OCI-LY1 (cell line): ENCODE measurements around the gene INTS6.

Experiments
- H2AFZ ChIP-seq: fragments of 200-600 bp; sonication (generic), shearing (Covaris generic); 2 replicates; pipeline ENCODE4 v1.6.0; 2014; ENCODE audit warnings: antibody characterized with exemption, mild to moderate bottlenecking, low read length
- H3F3A ChIP-seq: fragments of 200-600 bp; sonication (generic), shearing (Covaris generic); 2 replicates; pipeline ENCODE4 v1.6.0; 2014; ENCODE audit warnings: mild to moderate bottlenecking, antibody characterized with exemption, low read length, moderate library complexity; ENCODE audit not compliant: insufficient read depth
- H3K27ac ChIP-seq: fragments of 200-600 bp; sonication (generic); 2 replicates; pipeline ENCODE4 v1.5.1; 2014; ENCODE audit warnings: low read length, mixed run types, mild to moderate bottlenecking, low read depth; ENCODE audit not compliant: poor library complexity, severe bottlenecking
- H3K27me3 ChIP-seq: fragments of 200-600 bp; sonication (generic); 2 replicates; pipeline ENCODE4 v1.6.0; 2014; ENCODE audit warnings: antibody characterized with exemption, mild to moderate bottlenecking, low read length, moderate library complexity; ENCODE audit not compliant: insufficient read depth
- H3K36me3 ChIP-seq: fragments of 200-600 bp; sonication (generic); 2 replicates; pipeline ENCODE4 v1.6.1; 2014; ENCODE audit warnings: mild to moderate bottlenecking, antibody characterized with exemption, low read length, moderate library complexity, mixed read lengths; ENCODE audit not compliant: insufficient read depth
- H3K4me1 ChIP-seq: fragments of 200-600 bp; sonication (generic); 2 replicates; pipeline ENCODE4 v1.5.1; 2014; ENCODE audit warnings: mild to moderate bottlenecking, low read length, moderate library complexity; ENCODE audit not compliant: insufficient read depth, severe bottlenecking
- H3K4me2 ChIP-seq: fragments of 200-600 bp; sonication (generic), shearing (Covaris generic); 2 replicates; pipeline ENCODE4 v1.6.1; 2014; ENCODE audit warnings: low read length
- H3K4me3 ChIP-seq: fragments of 200-600 bp; sonication (generic); 2 replicates; pipeline ENCODE4 v1.5.1; 2014; ENCODE audit warnings: low read length, low read depth, mild to moderate bottlenecking, mixed read lengths; ENCODE audit not compliant: poor library complexity, severe bottlenecking
- H3K79me2 ChIP-seq: fragments of 200-600 bp; shearing (Covaris generic); 2 replicates; pipeline ENCODE4 v1.6.1; 2016; ENCODE audit warnings: mixed run types, low read length, mixed read lengths; ENCODE audit not compliant: insufficient read depth
- H3K9ac ChIP-seq: fragments of 200-600 bp; sonication (generic), shearing (Covaris generic); 2 replicates; pipeline ENCODE4 v1.6.1; 2014; ENCODE audit warnings: mild to moderate bottlenecking, low read length, mixed read lengths
- H3K9me2 ChIP-seq: fragments of 200-600 bp; sonication (generic), shearing (Covaris generic); 2 replicates; pipeline ENCODE4 v1.6.1; 2014; ENCODE audit warnings: low read depth, mild to moderate bottlenecking, low read length, mixed read lengths
- H3K9me3 ChIP-seq: fragments of 200-600 bp; shearing (Covaris generic); 2 replicates; pipeline ENCODE4 v1.6.1; 2014; ENCODE audit warnings: low read length, mixed read lengths
- H4K20me1 ChIP-seq: fragments of 200-600 bp; sonication (generic), shearing (Covaris generic); 2 replicates; pipeline ENCODE4 v1.6.0; 2016; ENCODE audit warnings: mild to moderate bottlenecking, low read length; ENCODE audit not compliant: insufficient read depth
- CTCF ChIP-seq: fragments of 200-600 bp; sonication (generic), shearing (Covaris generic); IDR thresholded peaks from 2 replicates; pipeline ENCODE4 v1.5.1; 2017; ENCODE audit warnings: mild to moderate bottlenecking, antibody characterized with exemption, low read length, moderate library complexity, mixed read lengths
- EZH2 ChIP-seq: fragments of 200-600 bp; sonication (generic), shearing (Covaris generic); IDR thresholded peaks from 2 replicates; pipeline ENCODE4 v1.8.0; 2017; ENCODE audit warnings: borderline replicate concordance, mixed run types, mild to moderate bottlenecking, antibody characterized with exemption, low read length, moderate library complexity, mixed read lengths

Gene INTS6

DNA sequence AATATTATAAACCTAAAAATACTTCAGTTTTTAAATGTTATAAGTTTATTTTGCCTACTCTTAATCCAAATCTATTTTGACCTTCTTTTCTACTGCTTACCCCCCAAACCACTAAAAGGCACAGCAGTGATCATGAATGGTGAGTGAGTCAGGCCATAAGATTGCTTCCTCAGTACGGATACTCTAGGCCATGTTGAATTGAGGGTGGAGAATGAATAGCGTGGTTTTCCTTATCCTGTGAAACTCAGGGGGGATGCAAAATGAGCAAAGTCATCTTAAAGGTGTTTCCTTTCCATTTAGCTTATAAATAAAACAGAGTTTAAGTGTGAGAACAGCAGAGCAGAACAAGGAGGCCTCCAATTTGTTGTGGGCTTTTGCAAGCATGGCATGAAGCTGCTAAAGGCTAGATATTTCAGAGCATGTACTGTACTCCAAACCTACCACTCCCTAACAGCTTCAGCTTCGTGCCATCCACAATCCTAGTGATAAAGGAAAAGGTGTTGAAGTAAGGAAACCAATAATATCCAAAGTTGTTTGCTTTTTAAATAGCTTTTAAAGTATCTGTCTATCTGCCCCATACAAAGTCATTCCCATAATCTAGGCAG is 88.3 kb downstream of the INTS6 start:
- Histone ChIP-seq H3K36me3 (peaks cover 78% of the 10 kb centered on the region), H3K9me3 (no peaks in the 10 kb centered on the region), H3K4me2 (no peak overlapping the region), H3K9me2 (no peaks in the 10 kb centered on the region), H3K4me3 (no peak overlapping the region), H3K27me3 (no peaks in the 10 kb centered on the region), H3K9ac (no peak overlapping the region), H3K4me1 (no peaks in the 10 kb centered on the region), H4K20me1 (no peaks in the 10 kb centered on the region), H3F3A (no peaks in the 10 kb centered on the region), H3K79me2 (no peaks in the 10 kb centered on the region), H3K27ac (no peak overlapping the region), H2AFZ (no peak overlapping the region)
- TF ChIP-seq CTCF, result no peak
- TF ChIP-seq EZH2, result no peak

GRCh38 chr13:51363625-51364024 is 89.2 kb downstream of the INTS6 start:
- Histone ChIP-seq H3F3A (no peaks in the 10 kb centered on the region), H3K27me3 (no peaks in the 10 kb centered on the region), H3K9ac (no peak overlapping the region), H3K9me2 (no peaks in the 10 kb centered on the region), H3K4me3 (no peak overlapping the region), H3K36me3 (peaks cover 69% of the 10 kb centered on the region), H3K4me2 (no peak overlapping the region), H3K27ac (no peak overlapping the region), H4K20me1 (no peaks in the 10 kb centered on the region), H3K4me1 (no peaks in the 10 kb centered on the region), H3K9me3 (no peaks in the 10 kb centered on the region), H2AFZ (no peak overlapping the region), H3K79me2 (no peaks in the 10 kb centered on the region)
- TF ChIP-seq CTCF (no peak), EZH2 (no peak)

- Histone ChIP-seq H3K9ac (no peak overlapping the region), H3K36me3 (peaks cover 44% of the 10 kb centered on the region)
These were observed 91.7 kb downstream of the INTS6 start for GRCh38 chr13:51361106-51361505.

GRCh38 chr13:51360489-51360888 is 92.3 kb downstream of the INTS6 start:
- TF ChIP-seq EZH2, result no peak
- TF ChIP-seq CTCF, result no peak
- no peak overlapping the region for H3K27ac ChIP-seq
- H2AFZ ChIP-seq, result no peak overlapping the region
- no peak overlapping the region for H3K9ac ChIP-seq
- H3K4me3 ChIP-seq, result no peak overlapping the region
- H3K4me2 ChIP-seq, result no peak overlapping the region
- H4K20me1 ChIP-seq, result no peaks in the 10 kb centered on the region
- no peaks in the 10 kb centered on the region for H3K9me3 ChIP-seq
- H3K9me2 ChIP-seq, result no peaks in the 10 kb centered on the region
- H3K4me1 ChIP-seq, result no peaks in the 10 kb centered on the region
- no peaks in the 10 kb centered on the region for H3K27me3 ChIP-seq
- H3K36me3 ChIP-seq, result peaks cover 39% of the 10 kb centered on the region
- no peaks in the 10 kb centered on the region for H3F3A ChIP-seq
- H3K79me2 ChIP-seq, result no peaks in the 10 kb centered on the region

More at GRCh38 chr13:51361106-51361505, 91.7 kb downstream of the INTS6 start:
- no peak overlapping the region for H3K4me3 ChIP-seq
- no peak overlapping the region for H3K27ac ChIP-seq
- no peaks in the 10 kb centered on the region for H3K9me3 ChIP-seq
- no peaks in the 10 kb centered on the region for H3K4me1 ChIP-seq
- no peaks in the 10 kb centered on the region for H3K79me2 ChIP-seq
- no peaks in the 10 kb centered on the region for H4K20me1 ChIP-seq
- H3K9me2 ChIP-seq, result no peaks in the 10 kb centered on the region
- H2AFZ ChIP-seq, result no peak overlapping the region
- no peak overlapping the region for H3K4me2 ChIP-seq
- H3F3A ChIP-seq, result no peaks in the 10 kb centered on the region
- TF ChIP-seq EZH2, result no peak
- no peaks in the 10 kb centered on the region for H3K27me3 ChIP-seq
